Parathyroid adenoma (tissue), 2 donors: Measurements from ENCODE around the gene VPS18.

ENCODE experiments used
- H2AFZ ChIP-seq: fragments of 300-600 bp; sonication (generic); one replicate; pipeline ENCODE4 v1.7.0; 2017; ENCODE audit warnings: antibody characterized with exemption, mild to moderate bottlenecking
- H3K27ac ChIP-seq: fragments of 300-600 bp; sonication (generic); one replicate; pipeline ENCODE4 v1.7.0; 2017
- H3K27me3 ChIP-seq: fragments of 300-600 bp; sonication (generic); one replicate; pipeline ENCODE4 v1.7.0; 2017; ENCODE audit warnings: low read length; ENCODE audit not compliant: control insufficient read depth, insufficient read depth
- H3K36me3 ChIP-seq: fragments of 300-600 bp; sonication (generic); one replicate; pipeline ENCODE4 v1.7.0; 2017; ENCODE audit warnings: low read length; ENCODE audit not compliant: control insufficient read depth, insufficient read depth
- H3K4me1 ChIP-seq: fragments of 300-600 bp; sonication (generic); one replicate; pipeline ENCODE4 v1.7.0; 2017; ENCODE audit warnings: control low read depth
- H3K4me2 ChIP-seq: fragments of 300-600 bp; sonication (generic); one replicate; pipeline ENCODE4 v1.7.0; 2017; ENCODE audit warnings: low read length
- H3K4me3 ChIP-seq: fragments of 300-600 bp; sonication (generic); one replicate; pipeline ENCODE4 v1.7.0; 2017; ENCODE audit warnings: low read depth, low read length
- H3K79me2 ChIP-seq: fragments of 300-600 bp; sonication (generic); one replicate; pipeline ENCODE4 v1.7.0; 2017; ENCODE audit warnings: control low read depth
- H3K9ac ChIP-seq: fragments of 300-600 bp; sonication (generic); one replicate; pipeline ENCODE4 v1.7.0; 2017; ENCODE audit warnings: mild to moderate bottlenecking
- H3K9me3 ChIP-seq: fragments of 300-600 bp; sonication (generic); one replicate; pipeline ENCODE4 v1.7.0; 2017; ENCODE audit warnings: low read length; ENCODE audit not compliant: control insufficient read depth
- TF ChIP-seq, protein P1 (sequence below): fragments of 300-600 bp; sonication (generic); IDR thresholded peaks from one replicate; pipeline ENCODE4 v1.7.0; 2017; ENCODE audit warnings: antibody characterized with exemption, mild to moderate bottlenecking
- donor health status: primary hyperparathyroidism.

Gene VPS18

DNA sequence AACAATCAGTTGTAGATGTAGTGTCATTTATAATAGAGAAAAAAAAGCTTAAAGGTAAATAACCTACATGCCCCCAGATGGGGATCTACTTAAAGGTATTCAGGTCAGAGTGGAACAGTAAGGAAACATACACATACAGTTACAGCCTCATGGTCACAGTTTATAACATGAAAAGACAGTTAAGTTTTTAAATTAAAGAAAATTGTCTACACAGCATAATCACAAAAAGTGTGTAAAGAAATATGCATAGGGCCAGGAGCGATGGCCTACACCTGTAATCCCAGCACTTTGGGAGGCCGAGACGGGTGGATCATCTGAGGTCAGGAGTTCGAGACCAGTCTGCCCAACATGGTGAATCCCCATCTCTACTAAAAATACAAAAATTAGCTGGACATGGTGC is 27.1 kb upstream of the VPS18 start:
- Histone ChIP-seq H3K4me3 (no peak overlapping the region), H3K27ac (no peak overlapping the region), H3K4me2 (no peak overlapping the region), H3K9me3 (no peaks in the 10 kb centered on the region), H3K9ac (no peak overlapping the region), H3K79me2 (no peaks in the 10 kb centered on the region), H3K27me3 (no peaks in the 10 kb centered on the region), H3K36me3 (no peaks in the 10 kb centered on the region), H3K4me1 (no peaks in the 10 kb centered on the region), H2AFZ (no peak overlapping the region)
- TF ChIP-seq, protein P1, sequence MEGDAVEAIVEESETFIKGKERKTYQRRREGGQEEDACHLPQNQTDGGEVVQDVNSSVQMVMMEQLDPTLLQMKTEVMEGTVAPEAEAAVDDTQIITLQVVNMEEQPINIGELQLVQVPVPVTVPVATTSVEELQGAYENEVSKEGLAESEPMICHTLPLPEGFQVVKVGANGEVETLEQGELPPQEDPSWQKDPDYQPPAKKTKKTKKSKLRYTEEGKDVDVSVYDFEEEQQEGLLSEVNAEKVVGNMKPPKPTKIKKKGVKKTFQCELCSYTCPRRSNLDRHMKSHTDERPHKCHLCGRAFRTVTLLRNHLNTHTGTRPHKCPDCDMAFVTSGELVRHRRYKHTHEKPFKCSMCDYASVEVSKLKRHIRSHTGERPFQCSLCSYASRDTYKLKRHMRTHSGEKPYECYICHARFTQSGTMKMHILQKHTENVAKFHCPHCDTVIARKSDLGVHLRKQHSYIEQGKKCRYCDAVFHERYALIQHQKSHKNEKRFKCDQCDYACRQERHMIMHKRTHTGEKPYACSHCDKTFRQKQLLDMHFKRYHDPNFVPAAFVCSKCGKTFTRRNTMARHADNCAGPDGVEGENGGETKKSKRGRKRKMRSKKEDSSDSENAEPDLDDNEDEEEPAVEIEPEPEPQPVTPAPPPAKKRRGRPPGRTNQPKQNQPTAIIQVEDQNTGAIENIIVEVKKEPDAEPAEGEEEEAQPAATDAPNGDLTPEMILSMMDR: no peak

DNA sequence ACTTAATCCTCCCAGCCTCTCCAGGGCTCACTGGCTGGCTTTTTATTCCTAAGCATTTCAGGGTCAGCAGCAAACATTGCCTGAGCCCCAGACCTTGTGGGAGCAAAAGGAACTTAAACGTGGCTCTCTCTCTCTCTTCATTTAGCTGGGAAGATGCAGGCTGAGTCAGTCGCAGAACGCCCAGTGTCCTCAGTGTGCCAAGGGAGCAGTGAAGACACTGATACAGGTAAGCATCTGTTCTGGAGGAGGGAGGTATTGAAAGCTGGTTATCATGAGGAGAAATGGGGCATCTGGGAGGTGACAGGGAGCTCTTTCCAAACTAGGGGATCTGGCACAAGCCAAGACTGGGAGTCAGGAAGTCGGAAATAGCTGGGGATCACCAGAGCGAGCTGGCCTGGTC is 24.6 kb upstream of the VPS18 start:
- Histone ChIP-seq H3K9me3 (no peaks in the 10 kb centered on the region), H3K27me3 (no peaks in the 10 kb centered on the region), H3K27ac (no peak overlapping the region), H2AFZ (no peak overlapping the region), H3K9ac (no peak overlapping the region), H3K4me3 (no peak overlapping the region), H3K4me1 (no peaks in the 10 kb centered on the region), H3K4me2 (no peak overlapping the region), H3K36me3 (no peaks in the 10 kb centered on the region), H3K79me2 (no peaks in the 10 kb centered on the region)
- TF ChIP-seq, protein P1: no peak

DNA sequence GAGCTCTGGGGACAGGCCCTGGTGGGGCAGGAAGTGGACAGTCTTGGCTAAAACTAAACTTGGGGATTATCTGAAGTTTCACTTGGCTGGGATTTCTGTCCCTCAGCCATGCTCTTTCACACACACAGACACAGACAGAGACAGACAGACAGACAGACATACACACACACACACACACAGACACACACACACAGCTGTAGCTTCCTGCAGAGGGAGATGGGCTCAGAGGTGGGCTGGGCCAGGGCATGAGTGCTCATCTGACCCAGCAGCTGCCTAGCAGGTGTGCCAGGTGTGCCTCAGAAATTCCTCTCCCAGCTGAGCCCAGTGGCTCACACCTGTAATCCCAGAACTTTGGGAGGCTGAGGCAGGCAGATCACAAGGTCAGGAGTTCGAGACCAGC is 23.5 kb upstream of the VPS18 start:
- H3K36me3 ChIP-seq: no peaks in the 10 kb centered on the region
- no peak overlapping the region for H3K4me3 ChIP-seq
- H3K4me2 ChIP-seq: no peak overlapping the region
- H2AFZ ChIP-seq: no peak overlapping the region
- no peak overlapping the region for H3K27ac ChIP-seq
- TF ChIP-seq, protein P1: no peak
- no peaks in the 10 kb centered on the region for H3K4me1 ChIP-seq
- H3K9ac ChIP-seq: no peak overlapping the region
- no peaks in the 10 kb centered on the region for H3K27me3 ChIP-seq
- no peaks in the 10 kb centered on the region for H3K79me2 ChIP-seq
- no peaks in the 10 kb centered on the region for H3K9me3 ChIP-seq

DNA sequence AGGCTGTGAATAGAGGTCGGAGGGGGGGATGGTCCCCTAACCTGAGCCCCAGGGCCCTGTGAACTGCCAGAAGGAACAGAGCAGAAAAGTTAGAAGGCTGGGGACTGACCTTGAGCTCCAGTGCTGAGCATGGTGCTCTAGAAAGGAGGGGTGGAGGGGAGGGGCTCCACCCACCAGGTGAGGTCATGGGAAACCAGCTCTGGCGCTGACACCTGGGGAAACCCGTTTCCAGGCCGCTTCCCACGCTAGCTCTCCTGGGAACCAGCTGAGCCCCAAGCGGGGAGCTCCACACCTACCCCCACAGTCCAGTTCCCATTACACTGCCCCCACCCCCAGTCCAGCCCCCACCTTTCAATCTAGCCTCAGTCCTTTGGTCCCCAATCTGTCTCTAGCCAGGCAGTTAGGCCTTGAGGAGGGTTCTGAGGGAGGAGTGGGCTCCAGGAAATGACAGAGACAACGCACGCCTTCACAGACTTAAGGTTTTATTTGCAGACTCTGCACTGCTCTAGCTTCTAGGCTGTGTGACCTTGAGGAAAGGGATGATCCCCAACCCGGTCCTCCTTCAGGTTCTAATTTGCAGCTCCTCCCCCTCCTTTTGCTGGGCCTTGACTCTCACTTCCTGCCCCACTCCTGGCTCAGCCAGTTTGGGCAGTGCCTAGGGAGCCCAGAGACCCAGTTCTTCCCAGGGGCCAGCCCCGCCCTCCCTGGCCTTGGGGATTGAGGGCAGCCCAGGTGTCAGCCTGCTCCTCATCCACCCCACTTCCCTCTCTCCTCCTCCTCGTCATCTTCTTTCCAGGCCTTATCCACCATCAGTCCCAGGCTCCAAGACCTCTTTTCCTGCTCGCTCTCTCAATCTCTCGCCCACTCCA is 22.3 kb upstream of the VPS18 start:
- no peak overlapping the region for H3K9ac ChIP-seq
- peak overlapping the region; percentile 71 for H3K27ac ChIP-seq
- no peaks in the 10 kb centered on the region for H3K9me3 ChIP-seq
- H3K79me2 ChIP-seq: no peaks in the 10 kb centered on the region
- no peaks in the 10 kb centered on the region for H3K36me3 ChIP-seq
- no peaks in the 10 kb centered on the region for H3K4me1 ChIP-seq
- peak overlapping the region; percentile 49 for H3K4me3 ChIP-seq
- H3K4me2 ChIP-seq: peak overlapping the region; percentile 70
- H3K27me3 ChIP-seq: no peaks in the 10 kb centered on the region
- TF ChIP-seq, protein P1: no peak
- peak overlapping the region; percentile 70 for H2AFZ ChIP-seq
